VCaP (cell line): ENCODE results near the gene INTS11.

ENCODE experiments used
- H3K27ac ChIP-seq: fragments of 450-650 bp; 2 replicates; pipeline ENCODE4 v1.5.1; 2017
- CTCF ChIP-seq: fragments of 450-650 bp; conservative IDR thresholded peaks from 2 replicates; pipeline ENCODE4 v1.5.1; 2017; ENCODE audit warnings: mild to moderate bottlenecking, moderate library complexity

The INTS11 gene

GRCh38 chr1:1328254-1328653 lies 3.8 kb upstream of the INTS11 start:
- no peak for TF ChIP-seq CTCF
- peak overlapping the region; percentile 9; the same call in 1 of the 2 replicates for H3K27ac ChIP-seq

GRCh38 chr1:1327291-1327690 lies 2.8 kb upstream of the INTS11 start:
- peak overlapping the region; percentile 97; the same call in 1 of the 2 replicates for H3K27ac ChIP-seq
- no peak for TF ChIP-seq CTCF

GRCh38 chr1:1326075-1326605 lies 1.7 kb upstream of the INTS11 start:
- no peak for TF ChIP-seq CTCF
- peak overlapping the region; percentile 97 for H3K27ac ChIP-seq

GRCh38 chr1:1325288-1326074 lies 1.0 kb upstream of the INTS11 start:
- H3K27ac ChIP-seq: peak overlapping the region; percentile 97

GRCh38 chr1:1324084-1324523 lies 356 bp downstream of the INTS11 start:
- no peak for TF ChIP-seq CTCF
- peak overlapping the region; percentile 97 for H3K27ac ChIP-seq

More at GRCh38 chr1:1325288-1326074, 1.0 kb upstream of the INTS11 start:
- no peak for TF ChIP-seq CTCF

- no peak for TF ChIP-seq CTCF
- H3K27ac ChIP-seq: no peak overlapping the region
Observed at GRCh38 chr1:1322952-1323351, 1.5 kb downstream of the INTS11 start.

- H3K27ac ChIP-seq: no peak overlapping the region
Observed at GRCh38 chr1:1322418-1322817, 2.0 kb downstream of the INTS11 start.

More at GRCh38 chr1:1322418-1322817, 2.0 kb downstream of the INTS11 start:
- TF ChIP-seq CTCF: no peak
